ENCODE measurements around the gene TRAFD1. TPM values are rescaled to one million over a fixed set of nuclear protein-coding genes. Genes with fewer than 3 reads are reported as not detected.

The TRAFD1 gene
- total and polyA plus RNA-seq, 2 of the 8 experiments (the other 6 are each of a cell fraction or from before 2014, with no cell fraction given), result 18.1 to 33.1 TPM

DNA sequence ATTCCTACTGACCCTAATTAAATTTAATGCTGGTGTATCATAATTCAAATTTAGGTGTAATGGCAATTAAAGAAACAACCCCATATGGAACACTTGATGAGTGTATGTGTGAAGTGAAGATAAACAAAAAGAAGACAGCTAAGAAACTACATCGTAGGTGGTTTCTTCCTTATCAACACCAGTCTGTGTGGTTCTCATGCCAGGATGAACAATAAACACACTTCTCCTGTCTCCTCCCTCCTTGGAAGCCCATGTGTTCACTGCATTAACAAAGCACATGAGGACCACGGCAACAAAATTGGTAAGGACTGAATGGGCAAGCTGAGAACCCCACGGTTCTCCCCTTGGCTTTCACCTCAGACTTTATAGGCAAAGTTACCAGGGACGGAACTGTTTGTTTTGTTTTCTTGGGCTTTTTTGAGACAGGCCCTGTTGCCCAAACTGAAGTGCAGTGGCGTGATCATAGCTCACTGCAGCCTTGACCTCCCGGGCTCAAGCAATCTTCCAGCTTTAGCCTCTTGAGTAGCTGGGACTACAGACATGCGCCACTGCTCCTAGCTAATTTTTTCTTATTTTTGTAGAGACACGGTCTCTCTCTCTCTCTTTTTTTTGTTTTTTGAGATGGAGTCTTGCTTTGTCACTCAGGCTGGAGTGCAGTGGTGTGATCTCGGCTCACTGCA is 71.0 kb downstream of the TRAFD1 start:
- no peak for TF ChIP-seq CREB1 (IDR thresholded peaks at IDR 0.05)
- TF ChIP-seq GTF2F1 (IDR thresholded peaks at IDR 0.05; ENCODE audit: borderline replicate concordance, low read depth, low read length), result no peak
- no peak for TF ChIP-seq PHF8 (conservative IDR thresholded peaks at IDR 0.05; ENCODE audit: low read depth, low read length)
- no peak for TF ChIP-seq ZNF274 (IDR thresholded peaks at IDR 0.05; ENCODE audit: borderline replicate concordance, extremely low read depth, low read length)
- no peak for TF ChIP-seq CHD2 (IDR thresholded peaks at IDR 0.05; ENCODE audit: low read length)
- TF ChIP-seq MAFK (IDR thresholded peaks at IDR 0.05; ENCODE audit: low read depth, low read length), result no peak
- TF ChIP-seq POU5F1 (IDR thresholded peaks at IDR 0.05; ENCODE audit: low read depth, low read length), result no peak
- no peak for TF ChIP-seq GABPA (IDR thresholded peaks at IDR 0.05; ENCODE audit: borderline replicate concordance, insufficient read depth, low read length)
- TF ChIP-seq TBP (IDR thresholded peaks at IDR 0.05; ENCODE audit: low read depth, low read length), result no peak
- Histone ChIP-seq H4K91ac (replicated peaks; ENCODE audit: insufficient read length, low read length) (no peak overlapping the region), H2AFZ (ENCODE audit: low read length) (no peak overlapping the region), H2BK12ac (ENCODE audit: low read depth, low read length) (no peak overlapping the region), H4K20me1 (replicated peaks in 1 of 2; ENCODE audit: control insufficient read depth in 1 of 2, insufficient read depth in 2 of 2, low read length in 2 of 2) (no peaks in the 10 kb centered on the region), H3K14ac (ENCODE audit: insufficient read length) (no peak overlapping the region), H4K5ac (ENCODE audit: insufficient read length, low read depth, low read length) (no peak overlapping the region), H2BK20ac (ENCODE audit: low read length) (no peak overlapping the region), H3K4ac (replicated peaks; ENCODE audit: insufficient read length, low read depth, low read length) (no peak overlapping the region), H3K36me3 (ENCODE audit: control insufficient read depth in 2 of 4, insufficient read depth in 4 of 4, low read length in 3 of 4) (peaks cover 6 to 44% (median 18%) of the 10 kb centered on the region in 4 experiments; a peak in 7 of 8 replicates), H3K23ac (ENCODE audit: insufficient read length) (no peak overlapping the region), H3K18ac (ENCODE audit: extremely low read depth, low read length) (no peak overlapping the region), H4K8ac (ENCODE audit: extremely low read depth, insufficient read depth, low read length) (no peak overlapping the region; the same call in 1 of the 2 replicates), H3K79me2 (ENCODE audit: control insufficient read depth in 1 of 2, insufficient read depth in 2 of 2, low read length in 2 of 2) (no peaks in the 10 kb centered on the region), H3K27ac (ENCODE audit: low read depth, low read length) (no peak overlapping the region), H3K4me3 (ENCODE audit: extremely low read depth in 1 of 4, insufficient read depth in 2 of 4, low read depth in 3 of 4, low read length in 4 of 4) (no peak overlapping the region), H3K9ac (replicated peaks in 1 of 4; ENCODE audit: extremely low read depth in 1 of 4, low read depth in 3 of 4, low read length in 3 of 4) (no peak overlapping the region), H2BK5ac (ENCODE audit: low read depth, low read length) (no peak overlapping the region), H2BK120ac (replicated peaks; ENCODE audit: low read depth, low read length) (no peak overlapping the region), H3K23me2 (ENCODE audit: low read depth, low read length) (no peaks in the 10 kb centered on the region), H3K4me1 (replicated peaks in 1 of 4; ENCODE audit: control insufficient read depth in 3 of 4, insufficient read depth in 4 of 4, low read length in 3 of 4) (no peaks in the 10 kb centered on the region), H3K4me2 (ENCODE audit: insufficient read depth in 1 of 2, low read depth in 2 of 2, low read length in 2 of 2) (no peak overlapping the region), H3K27me3 (replicated peaks in 1 of 4; ENCODE audit: control insufficient read depth in 3 of 4, extremely low read depth in 1 of 4, insufficient read depth in 3 of 4, low read length in 3 of 4) (peaks cover 0 to 1% (median 0%) of the 10 kb centered on the region in 4 experiments; a peak in 1 of 7 replicates), H3K9me3 (ENCODE audit: insufficient read depth in 2 of 2, low read depth in 1 of 2, low read length in 1 of 2) (no peaks in the 10 kb centered on the region), H2AK5ac (ENCODE audit: low read depth, low read length) (no peak overlapping the region), H2BK15ac (ENCODE audit: low read length) (no peak overlapping the region), H3K79me1 (ENCODE audit: low read depth, low read length) (no peaks in the 10 kb centered on the region), H3K56ac (replicated peaks; ENCODE audit: insufficient read length, low read depth, low read length) (no peak overlapping the region)
- ChIA-PET POLR2A (ENCODE audit: partially characterized antibody) (interaction anchor here (0.8 to 1.2 kb wide), 2 partner anchors 179 to 208 kb away, joined by 3 to 4 read pairs; no protein-coding TSS in a partner anchor), CTCF (ENCODE audit: partially characterized antibody) (interaction anchor here (0.6 to 5.9 kb wide), 13 partner anchors 9 to 490 kb away, joined by 3 to 43 read pairs (median 5); no protein-coding TSS in a partner anchor)
- no peak for DNase-seq (ENCODE audit: low read depth in 1 of 2, low spot score in 2 of 2)
- FAIRE-seq, result no peak
- 91% methylated on average over 9 of the region's 9 CpGs; no CpG with 5 or more reads in 1 of the 2 experiments for WGBS, 2 experiments (ENCODE audit: extremely low coverage in 1 of 2, insufficient coverage in 1 of 2, insufficient read length in 1 of 2, insufficient replicate concordance in 2 of 2, low coverage in 1 of 2, low lambda C conversion rate in 2 of 2, missing lambda C conversion rate in 1 of 2)

All from H1 (cell line).